Thoracic aorta (tissue), 2 donors: ENCODE data around the gene ERBB4. TPM values are rescaled to one million over a fixed set of nuclear protein-coding genes. Genes with fewer than 3 reads are reported as not detected.

ENCODE experiments used
- ATAC-seq: fragments of 150-250 bp; one replicate; pipeline ENCODE4 v1.8.0; 2017; ENCODE audit warnings: low read depth; ENCODE audit not compliant: insufficient number of reproducible peaks, low FRiP score
- DNase-seq: peaks from one replicate; pipeline ENCODE4 v3.0.0-alpha.2; 2020; ENCODE audit warnings: low spot score
- H3K27ac ChIP-seq, 2 donors: fragments of 200-600 bp; sonication (generic); 1 replicate in 1 of 2; 2 replicates in 1 of 2; pipeline ENCODE4 v1.5.1; 2016; ENCODE audit warnings: mild to moderate bottlenecking in 2 of 2, moderate library complexity in 2 of 2
- H3K27me3 ChIP-seq: fragments of 200-600 bp; sonication (generic); replicated peaks from 2 replicates; pipeline ENCODE4 v1.6.0; 2016; ENCODE audit warnings: mild to moderate bottlenecking; ENCODE audit not compliant: insufficient read depth
- H3K36me3 ChIP-seq: fragments of 200-600 bp; sonication (generic); one replicate; pipeline ENCODE4 v1.5.1; 2016
- H3K4me1 ChIP-seq, 2 donors: fragments of 200-600 bp; sonication (generic); 1 replicate in 1 of 2; 2 replicates in 1 of 2; pipeline versions ENCODE4 v1.5.1 to v1.6.0; 2016; ENCODE audit warnings: low read depth in 2 of 2, mild to moderate bottlenecking in 1 of 2; ENCODE audit not compliant: control insufficient read depth in 1 of 2
- H3K4me3 ChIP-seq: fragments of 200-600 bp; sonication (generic); 2 replicates; pipeline ENCODE4 v1.5.1; 2016; ENCODE audit warnings: mild to moderate bottlenecking
- H3K9me3 ChIP-seq: fragments of 200-600 bp; sonication (generic); 2 replicates; pipeline ENCODE4 v1.5.1; 2016
- total RNA-seq, 2 donors: library from RNA; depleted of rRNA; stranded (reverse); fragments of >200 nt; gene quantifications; one replicate each; pipeline versions ENCODE4 v1.1.0 to v1.2.3, GENCODE V29; 2016
- TF ChIP-seq, protein P1 (sequence below): fragments of 200-600 bp; sonication (generic); IDR thresholded peaks from one replicate; pipeline ENCODE4 v1.5.1; 2019; ENCODE audit warnings: antibody characterized with exemption

ERBB4 gene
- total RNA-seq, 2 donors from 2014 or later = 15.7 to 29.3 TPM

DNA sequence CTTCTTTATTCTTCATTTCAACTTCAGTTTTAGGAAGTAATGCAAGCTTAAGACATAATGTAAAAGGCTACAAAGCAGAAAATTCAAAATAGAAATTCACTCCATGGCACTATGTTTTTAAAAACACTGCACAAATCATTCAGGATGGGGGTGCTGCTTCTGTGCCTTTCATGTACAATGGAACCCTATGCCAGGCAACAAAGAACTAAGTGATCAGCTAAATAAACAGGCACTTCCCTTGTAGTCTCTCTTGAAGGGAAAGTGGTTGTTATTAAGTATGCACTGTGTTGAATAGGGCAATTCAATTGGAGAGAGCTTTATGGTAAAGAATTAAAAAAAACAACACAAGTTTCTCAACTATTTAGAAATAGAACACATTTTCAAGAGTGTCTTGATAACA, 10.9 kb upstream of the ERBB4 start:
- H3K36me3 ChIP-seq = no peaks in the 10 kb centered on the region
- DNase-seq = no peak
- ATAC-seq = no peak
- TF ChIP-seq, protein P1, sequence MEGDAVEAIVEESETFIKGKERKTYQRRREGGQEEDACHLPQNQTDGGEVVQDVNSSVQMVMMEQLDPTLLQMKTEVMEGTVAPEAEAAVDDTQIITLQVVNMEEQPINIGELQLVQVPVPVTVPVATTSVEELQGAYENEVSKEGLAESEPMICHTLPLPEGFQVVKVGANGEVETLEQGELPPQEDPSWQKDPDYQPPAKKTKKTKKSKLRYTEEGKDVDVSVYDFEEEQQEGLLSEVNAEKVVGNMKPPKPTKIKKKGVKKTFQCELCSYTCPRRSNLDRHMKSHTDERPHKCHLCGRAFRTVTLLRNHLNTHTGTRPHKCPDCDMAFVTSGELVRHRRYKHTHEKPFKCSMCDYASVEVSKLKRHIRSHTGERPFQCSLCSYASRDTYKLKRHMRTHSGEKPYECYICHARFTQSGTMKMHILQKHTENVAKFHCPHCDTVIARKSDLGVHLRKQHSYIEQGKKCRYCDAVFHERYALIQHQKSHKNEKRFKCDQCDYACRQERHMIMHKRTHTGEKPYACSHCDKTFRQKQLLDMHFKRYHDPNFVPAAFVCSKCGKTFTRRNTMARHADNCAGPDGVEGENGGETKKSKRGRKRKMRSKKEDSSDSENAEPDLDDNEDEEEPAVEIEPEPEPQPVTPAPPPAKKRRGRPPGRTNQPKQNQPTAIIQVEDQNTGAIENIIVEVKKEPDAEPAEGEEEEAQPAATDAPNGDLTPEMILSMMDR = no peak
- no peak overlapping the region for H3K4me3 ChIP-seq
- H3K9me3 ChIP-seq = no peaks in the 10 kb centered on the region
- H3K27ac ChIP-seq = no peak overlapping the region
- H3K4me1 ChIP-seq = peaks cover 0 to 23% of the 10 kb centered on the region in 2 donors
- H3K27me3 ChIP-seq = no peaks in the 10 kb centered on the region

DNA sequence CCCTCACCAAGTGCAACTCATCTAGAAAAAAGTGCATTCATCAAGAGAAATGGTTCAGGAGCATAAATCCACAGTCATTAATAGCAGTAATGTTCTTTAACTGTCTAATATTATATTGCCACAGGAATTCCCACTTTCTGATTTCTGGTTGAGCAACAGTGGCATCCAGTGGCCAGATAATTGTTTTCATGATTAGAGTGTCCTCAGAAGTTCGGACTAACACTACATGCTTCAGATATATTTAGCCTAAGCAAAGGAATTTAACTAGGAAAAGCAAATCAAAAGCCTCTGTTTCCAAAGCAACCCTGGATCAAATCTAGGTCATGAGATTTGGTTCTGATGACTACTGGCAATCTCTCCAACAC, 9.8 kb upstream of the ERBB4 start:
- no peak for ATAC-seq
- no peak for DNase-seq
- no peaks in the 10 kb centered on the region for H3K27me3 ChIP-seq
- no peak overlapping the region for H3K27ac ChIP-seq
- TF ChIP-seq, protein P1 = peak; percentile 60
- H3K9me3 ChIP-seq = no peaks in the 10 kb centered on the region
- H3K4me3 ChIP-seq = peak overlapping the region; percentile 35
- peaks cover 0 to 23% of the 10 kb centered on the region in 2 donors for H3K4me1 ChIP-seq
- no peaks in the 10 kb centered on the region for H3K36me3 ChIP-seq

DNA sequence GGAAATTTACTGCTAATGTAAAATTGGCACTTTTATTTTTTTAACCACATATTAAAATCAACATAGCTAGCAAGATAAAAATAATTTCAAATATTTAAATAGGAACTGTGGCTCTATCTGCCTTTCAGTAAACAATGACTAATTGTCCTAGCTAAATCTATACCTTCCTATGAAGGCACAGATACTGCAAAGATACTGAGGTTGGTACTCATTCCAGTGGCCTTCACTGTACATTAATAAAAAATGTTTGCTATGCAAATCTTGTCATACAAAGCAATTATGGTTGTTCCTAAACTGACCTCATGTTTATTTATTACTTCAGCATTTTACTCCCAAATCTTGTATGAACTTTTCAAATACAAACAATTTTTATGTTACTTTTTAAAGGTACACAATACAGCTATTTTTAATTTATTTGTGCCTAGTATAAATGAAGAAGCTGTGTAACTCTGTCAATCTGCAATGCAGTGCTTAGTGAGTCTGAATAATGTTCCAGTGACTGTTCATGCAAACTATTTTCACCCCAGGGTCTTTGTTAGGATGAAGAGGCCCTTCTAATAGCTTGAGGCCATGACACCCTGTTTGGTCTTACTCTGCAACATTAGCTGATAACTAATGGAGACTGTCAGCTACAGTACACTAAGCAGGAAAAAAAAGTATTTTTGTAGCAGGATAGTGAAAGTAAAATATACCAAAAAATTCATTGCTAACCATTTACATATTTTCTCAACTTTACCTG, 9.3 kb upstream of the ERBB4 start:
- Histone ChIP-seq H3K4me1 (peaks cover 0 to 23% of the 10 kb centered on the region in 2 donors), H3K36me3 (no peaks in the 10 kb centered on the region), H3K4me3 (peak overlapping the region; percentile 35), H3K27ac (no peak overlapping the region), H3K27me3 (no peaks in the 10 kb centered on the region), H3K9me3 (no peaks in the 10 kb centered on the region)
- TF ChIP-seq, protein P1 = no peak
- no peak for DNase-seq
- ATAC-seq = no peak

DNA sequence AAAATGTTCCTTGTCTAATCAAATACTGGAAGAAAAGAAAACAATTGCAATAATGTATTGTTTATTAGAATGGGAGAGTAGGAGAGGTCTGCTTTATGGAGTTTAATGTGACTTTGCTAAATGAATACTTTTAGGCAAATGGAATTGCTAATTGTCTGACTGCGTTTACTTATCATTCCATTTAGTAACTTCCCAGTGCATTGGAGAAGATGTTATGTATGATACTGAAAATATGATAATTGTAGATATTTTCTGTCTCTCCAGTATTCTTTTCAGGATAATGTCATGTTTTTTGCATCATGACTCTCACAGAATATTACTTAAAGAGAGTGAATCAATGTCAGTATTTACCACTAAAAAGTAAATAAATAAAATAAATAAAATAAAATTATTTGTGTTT, 8.1 kb upstream of the ERBB4 start:
- no peaks in the 10 kb centered on the region for H3K27me3 ChIP-seq
- H3K36me3 ChIP-seq = no peaks in the 10 kb centered on the region
- no peak for DNase-seq
- no peak overlapping the region for H3K27ac ChIP-seq
- no peaks in the 10 kb centered on the region for H3K9me3 ChIP-seq
- TF ChIP-seq, protein P1 = no peak
- no peak overlapping the region for H3K4me3 ChIP-seq
- ATAC-seq = no peak
- peaks cover 0 to 23% of the 10 kb centered on the region in 2 donors for H3K4me1 ChIP-seq

DNA sequence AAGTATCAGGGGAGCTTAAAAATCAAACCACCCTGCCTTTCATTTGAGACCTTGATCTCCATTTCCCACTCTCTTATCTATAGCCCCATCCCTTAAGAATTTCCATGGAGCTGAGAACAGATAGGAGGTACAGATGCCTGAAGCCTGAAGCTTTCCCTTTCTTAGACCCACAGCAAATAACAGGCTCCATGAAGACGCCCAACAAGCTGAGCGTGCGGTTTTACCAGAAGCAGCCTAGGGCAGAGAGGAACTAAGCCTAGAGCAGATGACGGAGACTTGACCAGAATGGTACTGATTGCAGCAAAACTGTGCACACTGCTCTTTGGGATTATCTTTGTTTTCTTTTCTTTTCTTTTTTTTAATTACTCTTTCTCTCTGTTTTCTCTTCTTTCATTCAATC, 1.7 kb upstream of the ERBB4 start:
- DNase-seq (no peak), ATAC-seq (no peak)
- H3K4me3 ChIP-seq = no peak overlapping the region
- peaks cover 0 to 9% of the 10 kb centered on the region in 2 donors for H3K4me1 ChIP-seq
- no peaks in the 10 kb centered on the region for H3K36me3 ChIP-seq
- H3K27me3 ChIP-seq = no peaks in the 10 kb centered on the region
- H3K27ac ChIP-seq = peak overlapping the region; percentile 33 to 81
- no peaks in the 10 kb centered on the region for H3K9me3 ChIP-seq
- TF ChIP-seq, protein P1 = no peak
